ENCODE data around the gene FAM50B.
"Not testable (repeated sequence)": the region's sequence is repeated elsewhere in the genome, so short reads cannot be mapped to it uniquely, and the experiment has no call there.

Gene FAM50B

DNA sequence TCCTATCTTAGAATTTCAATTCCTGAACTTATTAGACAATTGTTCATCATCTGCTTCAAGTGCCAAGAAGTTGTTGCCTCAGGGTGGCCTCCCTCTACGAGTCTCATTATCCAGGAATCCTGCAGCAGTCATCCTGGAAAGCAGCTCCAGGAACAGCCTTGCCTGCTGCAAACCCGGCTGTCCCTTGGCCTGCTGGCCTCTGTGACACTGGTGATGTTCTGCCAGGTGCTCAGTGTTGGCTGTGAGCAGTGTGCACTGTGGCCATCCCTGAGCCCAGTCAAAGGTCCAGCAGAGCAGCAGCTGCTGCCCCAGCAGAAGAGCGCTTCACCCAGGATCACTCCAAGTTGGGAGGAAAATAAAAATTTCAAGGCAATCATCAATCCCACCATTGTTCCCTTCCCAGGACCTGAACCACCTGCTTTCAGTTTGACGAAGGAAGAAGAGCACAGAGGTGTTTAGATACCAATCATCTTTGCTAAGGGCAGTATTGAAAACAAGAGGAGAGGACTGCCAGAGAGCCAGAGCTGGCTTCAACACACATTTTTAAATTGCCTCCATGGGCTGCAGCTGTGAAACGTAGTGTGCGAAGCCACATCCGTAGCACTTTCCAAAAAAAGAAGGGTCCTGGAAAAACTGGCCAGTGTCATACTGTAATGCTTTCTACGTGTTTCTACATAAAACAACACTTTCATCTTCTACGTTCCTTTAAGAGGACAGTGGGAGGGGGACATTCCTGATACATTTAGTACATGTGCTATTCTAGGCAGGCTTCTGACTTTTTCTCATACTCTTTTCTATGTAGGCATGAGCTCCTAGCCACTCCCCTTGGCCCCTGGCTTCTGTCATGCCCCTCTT lies 7.2 kb upstream of the FAM50B start:
- in situ Hi-C loops (cut with HindIII; ENCODE audit: low pct_ligation_motif_present, low pct_unique_long_range_greater_than_20kb, low sequenced_read_pairs) = no loop called here
- DNase-seq = no peak

- in situ Hi-C loops (cut with HindIII; ENCODE audit: low pct_ligation_motif_present, low pct_unique_long_range_greater_than_20kb, low sequenced_read_pairs) = no loop called here
- DNase-seq = no peak
Measured at GRCh38 chr6:3843379-3844096, 5.6 kb upstream of the FAM50B start.

- in situ Hi-C loops (cut with HindIII; ENCODE audit: low pct_ligation_motif_present, low pct_unique_long_range_greater_than_20kb, low sequenced_read_pairs) = no loop called here
- DNase-seq = no peak
Measured at GRCh38 chr6:3844097-3844463, 5.1 kb upstream of the FAM50B start.

- DNase-seq = no peak
- in situ Hi-C loops (cut with HindIII; ENCODE audit: low pct_ligation_motif_present, low pct_unique_long_range_greater_than_20kb, low sequenced_read_pairs) = no loop called here
Measured at GRCh38 chr6:3847521-3847920, 1.7 kb upstream of the FAM50B start.

DNA sequence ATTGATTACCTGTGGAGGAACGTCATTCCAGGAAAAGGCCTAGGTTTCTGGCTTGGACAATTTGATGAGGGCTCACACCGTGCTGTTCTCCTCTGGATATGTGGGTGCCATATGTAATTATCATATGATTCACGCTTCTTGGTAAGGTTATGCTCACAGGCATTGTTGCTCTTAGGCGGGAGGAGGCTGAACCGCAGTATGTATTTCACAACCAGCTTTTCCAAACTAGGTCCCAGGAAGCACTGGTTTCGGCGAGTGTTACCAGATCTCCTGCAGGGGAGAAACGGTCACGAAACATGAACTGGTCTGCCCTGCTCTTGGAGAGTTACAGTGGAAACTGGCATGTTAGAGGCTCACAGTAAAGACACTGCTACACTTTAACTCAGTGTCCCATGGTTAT lies 793 bp upstream of the FAM50B start:
- in situ Hi-C loops (cut with HindIII; ENCODE audit: low pct_ligation_motif_present, low pct_unique_long_range_greater_than_20kb, low sequenced_read_pairs) = no loop called here
- DNase-seq = no peak

DNA sequence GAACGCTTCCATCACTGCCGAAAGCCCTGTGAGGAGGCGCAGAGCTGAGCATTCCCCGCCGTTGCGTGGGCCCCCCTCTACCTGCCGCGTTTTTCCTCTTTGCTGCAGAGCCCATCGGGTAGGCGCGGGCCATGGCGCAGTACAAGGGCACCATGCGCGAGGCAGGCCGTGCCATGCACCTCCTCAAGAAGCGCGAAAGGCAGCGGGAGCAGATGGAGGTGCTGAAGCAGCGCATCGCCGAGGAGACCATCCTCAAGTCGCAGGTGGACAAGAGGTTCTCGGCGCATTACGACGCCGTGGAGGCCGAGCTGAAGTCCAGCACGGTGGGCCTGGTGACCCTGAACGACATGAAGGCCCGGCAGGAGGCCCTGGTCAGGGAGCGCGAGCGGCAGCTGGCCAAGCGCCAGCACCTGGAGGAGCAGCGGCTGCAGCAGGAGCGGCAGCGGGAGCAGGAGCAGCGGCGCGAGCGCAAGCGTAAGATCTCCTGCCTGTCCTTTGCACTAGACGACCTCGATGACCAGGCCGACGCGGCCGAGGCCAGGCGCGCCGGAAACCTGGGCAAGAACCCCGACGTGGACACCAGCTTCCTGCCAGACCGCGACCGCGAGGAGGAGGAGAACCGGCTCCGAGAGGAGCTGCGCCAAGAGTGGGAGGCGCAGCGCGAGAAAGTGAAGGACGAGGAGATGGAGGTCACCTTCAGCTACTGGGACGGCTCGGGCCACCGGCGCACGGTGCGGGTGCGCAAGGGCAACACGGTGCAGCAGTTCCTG lies 693 bp downstream of the FAM50B start:
- no peak for DNase-seq
- in situ Hi-C loops (cut with HindIII; ENCODE audit: low pct_ligation_motif_present, low pct_unique_long_range_greater_than_20kb, low sequenced_read_pairs) = no loop called here

DNA sequence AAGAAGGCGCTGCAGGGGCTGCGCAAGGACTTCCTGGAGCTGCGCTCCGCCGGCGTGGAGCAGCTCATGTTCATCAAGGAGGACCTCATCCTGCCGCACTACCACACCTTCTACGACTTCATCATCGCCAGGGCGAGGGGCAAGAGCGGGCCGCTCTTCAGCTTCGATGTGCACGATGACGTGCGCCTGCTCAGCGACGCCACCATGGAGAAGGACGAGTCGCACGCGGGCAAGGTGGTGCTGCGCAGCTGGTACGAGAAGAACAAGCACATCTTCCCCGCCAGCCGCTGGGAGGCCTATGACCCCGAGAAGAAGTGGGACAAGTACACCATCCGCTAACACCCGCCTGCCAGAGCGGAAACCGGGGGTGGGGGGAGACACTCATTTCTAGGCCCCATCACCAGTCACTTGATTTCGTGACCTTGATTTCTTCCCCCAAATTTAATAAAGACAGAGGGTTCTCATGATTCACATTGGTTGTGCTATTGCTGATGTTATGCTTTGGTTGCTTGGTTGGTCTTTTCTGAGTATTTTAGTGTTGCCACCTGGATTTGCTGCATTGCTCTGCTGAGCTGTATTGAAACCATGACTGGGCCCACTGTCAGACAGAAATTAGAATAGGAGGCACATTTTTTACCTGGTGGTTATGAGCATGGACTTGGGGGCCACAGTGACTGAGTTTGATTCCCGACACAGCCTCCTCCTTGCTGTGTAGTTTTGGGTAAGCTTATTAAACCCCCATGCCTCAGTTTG lies 1.5 kb downstream of the FAM50B start:
- in situ Hi-C loops (cut with HindIII; ENCODE audit: low pct_ligation_motif_present, low pct_unique_long_range_greater_than_20kb, low sequenced_read_pairs) = no loop called here
- no peak for DNase-seq

DNA sequence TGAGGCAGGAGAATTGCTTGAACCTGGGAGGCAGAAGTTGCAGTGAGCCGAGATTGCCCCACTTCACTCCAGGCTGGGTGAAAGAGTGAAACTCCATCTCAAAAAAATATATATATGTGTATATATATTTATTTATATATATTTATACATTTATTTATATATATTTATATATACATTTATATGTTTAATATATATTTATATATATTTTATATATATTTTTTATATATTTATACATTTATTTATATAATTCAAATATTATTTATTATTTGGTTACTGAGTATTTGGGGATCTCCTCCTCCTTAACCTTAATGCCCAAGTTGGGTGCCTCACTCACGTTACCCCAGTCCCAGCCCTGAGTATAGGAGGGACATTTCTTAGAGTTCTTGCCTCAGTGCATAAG lies 2.7 kb downstream of the FAM50B start:
- in situ Hi-C loops (cut with HindIII; ENCODE audit: low pct_ligation_motif_present, low pct_unique_long_range_greater_than_20kb, low sequenced_read_pairs) = no loop called here

GRCh38 chr6:3852391-3852790 lies 3.2 kb downstream of the FAM50B start:
- in situ Hi-C loops (cut with HindIII; ENCODE audit: low pct_ligation_motif_present, low pct_unique_long_range_greater_than_20kb, low sequenced_read_pairs) = no loop called here
- DNase-seq = no peak

More for the DNA sequence above, 2.7 kb downstream of the FAM50B start:
- no peak for DNase-seq

GRCh38 chr6:3855866-3856265 lies 6.7 kb downstream of the FAM50B start:
- in situ Hi-C loops (cut with HindIII; ENCODE audit: low pct_ligation_motif_present, low pct_unique_long_range_greater_than_20kb, low sequenced_read_pairs) = no loop called here

DNA sequence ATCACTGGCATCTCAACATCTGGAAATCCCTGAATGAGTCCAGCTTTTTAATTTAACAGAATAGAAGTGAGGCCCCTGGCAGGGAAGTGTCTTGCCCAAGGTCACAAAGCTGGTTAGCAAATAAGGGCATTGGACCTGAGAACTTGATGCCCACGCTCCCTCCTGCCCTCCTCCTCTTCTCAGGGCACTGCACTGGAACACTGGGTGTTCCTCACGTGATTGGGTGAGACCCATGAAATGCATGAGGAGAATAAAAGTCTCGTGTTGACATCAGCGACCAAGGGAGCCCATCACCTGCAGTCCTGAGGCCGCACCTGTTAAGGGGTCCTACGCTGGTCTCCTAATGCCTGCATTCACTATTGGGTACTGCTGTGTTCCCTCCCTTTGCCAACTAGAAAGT lies 7.4 kb downstream of the FAM50B start:
- in situ Hi-C loops (cut with HindIII; ENCODE audit: low pct_ligation_motif_present, low pct_unique_long_range_greater_than_20kb, low sequenced_read_pairs) = no loop called here
- DNase-seq = no peak

More at GRCh38 chr6:3855866-3856265, 6.7 kb downstream of the FAM50B start:
- DNase-seq = no peak

DNA sequence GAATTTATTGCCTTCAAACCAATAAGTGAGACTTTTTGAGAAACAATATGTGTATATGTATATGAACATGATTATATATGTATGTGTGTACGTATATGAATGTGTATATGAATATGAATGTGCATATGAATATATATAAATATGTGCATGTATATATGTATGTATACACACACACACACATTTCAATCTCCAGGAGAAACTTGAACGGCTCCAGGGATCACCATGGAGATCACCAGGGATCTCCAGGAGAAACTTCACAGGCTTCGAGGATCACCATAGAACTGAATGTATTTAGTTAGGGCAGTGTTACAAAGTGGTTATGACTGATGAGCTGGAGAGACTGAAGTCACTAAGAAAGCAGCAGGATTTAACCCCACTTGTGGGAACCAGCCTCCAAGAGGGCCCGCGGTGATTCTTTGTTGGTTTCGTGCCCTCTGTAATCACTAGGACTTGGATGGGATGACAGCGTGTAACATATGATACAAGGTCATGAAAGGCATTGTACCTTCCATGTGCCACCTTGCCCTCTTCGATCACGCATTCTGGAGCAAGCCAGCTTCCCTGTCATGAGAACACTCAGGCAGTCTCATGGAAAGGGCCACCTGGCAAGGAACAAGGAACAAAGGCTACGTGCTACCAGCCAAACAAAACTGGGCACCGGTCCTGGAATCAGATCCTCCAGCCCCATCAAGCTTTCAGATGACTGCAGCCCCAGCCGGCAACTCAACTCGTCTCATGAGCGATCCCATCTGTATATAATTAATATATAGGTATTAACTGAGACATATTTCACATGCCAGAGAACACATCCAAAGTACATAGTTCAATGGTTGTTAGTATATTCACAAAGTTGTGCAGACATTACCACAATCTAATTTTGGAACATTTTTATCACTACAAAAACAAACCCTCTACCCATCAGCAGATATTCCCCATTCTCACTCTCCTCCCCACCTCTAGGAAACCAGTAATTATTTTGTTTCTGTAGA lies 8.6 kb downstream of the FAM50B start:
- in situ Hi-C loops (cut with HindIII; ENCODE audit: low pct_ligation_motif_present, low pct_unique_long_range_greater_than_20kb, low sequenced_read_pairs) = no loop called here
- no peak for DNase-seq

DNA sequence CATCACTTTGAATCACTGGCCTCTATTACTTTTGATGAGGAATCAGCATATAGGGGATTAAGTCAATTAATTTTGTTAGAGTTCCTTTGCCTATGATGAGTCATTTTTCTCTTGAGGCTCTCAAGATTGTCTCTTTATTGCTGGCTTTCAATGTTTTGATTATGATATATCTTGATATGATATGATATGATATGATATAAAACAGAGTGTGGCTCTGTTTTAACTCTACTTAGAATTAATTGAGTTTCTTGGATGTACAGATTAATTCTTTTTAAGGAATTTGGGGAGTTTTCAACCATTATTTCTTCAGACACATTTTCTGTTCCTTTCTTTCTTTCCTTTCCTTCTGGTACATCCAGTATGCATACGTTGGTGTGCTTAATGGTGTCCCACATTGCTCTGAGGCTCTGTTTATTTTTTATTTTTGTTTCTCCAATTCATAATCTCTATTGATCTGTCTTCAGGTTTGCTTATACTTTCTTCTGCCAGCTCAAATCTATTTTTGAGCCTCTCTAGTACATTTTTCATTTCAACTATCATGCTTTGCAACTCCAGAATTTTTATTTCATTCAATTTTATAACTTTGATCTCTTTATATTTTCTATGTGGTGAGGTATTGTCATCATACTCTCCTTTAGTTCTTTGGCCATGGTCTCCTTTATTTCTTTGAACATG lies 10.8 kb downstream of the FAM50B start:
- in situ Hi-C loops (cut with HindIII; ENCODE audit: low pct_ligation_motif_present, low pct_unique_long_range_greater_than_20kb, low sequenced_read_pairs) = no loop called here
- DNase-seq = no peak

- in situ Hi-C loops (cut with HindIII; ENCODE audit: low pct_ligation_motif_present, low pct_unique_long_range_greater_than_20kb, low sequenced_read_pairs) = no loop called here
- no peak for DNase-seq
Measured at GRCh38 chr6:3861424-3861823, 12.3 kb downstream of the FAM50B start.

DNA sequence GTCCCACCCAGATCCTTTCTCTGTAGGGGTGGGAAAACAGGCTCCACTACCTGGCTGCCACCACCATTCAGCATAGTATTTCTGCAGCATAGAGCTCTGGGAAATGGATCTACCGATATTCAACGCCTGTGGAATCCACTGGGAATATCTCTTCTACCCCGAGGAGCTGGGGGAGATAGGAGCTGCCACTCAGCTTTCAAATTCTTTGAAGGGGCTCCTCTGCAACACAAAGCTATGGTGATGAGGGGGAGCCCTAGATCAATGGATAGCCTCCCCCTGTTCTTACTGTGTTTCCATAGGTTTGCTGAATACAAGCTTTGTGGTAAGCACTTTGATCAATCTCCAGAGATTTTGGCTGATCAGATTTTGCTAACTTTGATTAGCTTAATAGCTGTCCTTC lies 12.9 kb downstream of the FAM50B start:
- in situ Hi-C loops (cut with HindIII; ENCODE audit: low pct_ligation_motif_present, low pct_unique_long_range_greater_than_20kb, low sequenced_read_pairs) = no loop called here

GRCh38 chr6:3863322-3863721 lies 14.1 kb downstream of the FAM50B start:
- DNase-seq; in situ Hi-C loops (cut with HindIII; ENCODE audit: low pct_ligation_motif_present, low pct_unique_long_range_greater_than_20kb, low sequenced_read_pairs): not testable (repeated sequence)

More for the DNA sequence above, 12.9 kb downstream of the FAM50B start:
- DNase-seq = no peak

GRCh38 chr6:3865463-3865862 lies 16.3 kb downstream of the FAM50B start:
- in situ Hi-C loops (cut with HindIII; ENCODE audit: low pct_ligation_motif_present, low pct_unique_long_range_greater_than_20kb, low sequenced_read_pairs) = no loop called here
- no peak for DNase-seq
